ENCODE data around the gene MAP4K3. TPM values are rescaled to one million over a fixed set of nuclear protein-coding genes. Genes with fewer than 3 reads are reported as not detected.

The MAP4K3 gene
- total and polyA plus RNA-seq, 2 of the 4 experiments (the other 2 are of a cell fraction) = 13.2 to 32.6 TPM

DNA sequence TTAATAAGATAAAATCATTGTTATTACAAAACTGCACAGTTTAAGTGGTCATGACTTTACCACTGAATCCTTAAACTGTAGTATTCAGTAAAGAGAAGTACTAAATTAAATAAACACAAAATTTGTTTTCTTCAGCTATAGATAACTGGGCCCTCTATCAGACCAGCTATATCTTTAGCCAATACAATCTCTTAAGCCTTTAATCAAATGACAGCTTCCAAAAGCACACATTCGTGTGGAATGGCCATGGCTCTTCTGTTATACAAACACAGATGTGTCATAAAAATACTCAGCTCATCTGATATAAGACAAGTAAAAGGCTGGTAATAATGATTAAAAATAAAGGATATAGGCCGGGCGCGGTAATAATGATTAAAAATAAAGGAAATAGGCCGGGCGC, 135.7 kb downstream of the MAP4K3 start:
- Histone ChIP-seq H3K56ac (ENCODE audit: extremely low read depth, insufficient read depth, low read length) (no peak overlapping the region), H4K8ac (ENCODE audit: low read depth in 2 of 2, low read length in 2 of 2) (no peak overlapping the region), H3K4me2 (ENCODE audit: low read depth, low read length) (no peak overlapping the region), H3K27me3 (ENCODE audit: control insufficient read depth, insufficient read depth, low read length) (no peaks in the 10 kb centered on the region), H3K9me3 (ENCODE audit: control insufficient read depth, insufficient read depth, low read length) (no peaks in the 10 kb centered on the region), H4K91ac (ENCODE audit: insufficient read depth, low read depth, low read length) (no peak overlapping the region), H2AFZ (replicated peaks; ENCODE audit: low read length, poor library complexity) (no peak overlapping the region), H4K20me1 (ENCODE audit: insufficient read depth, low read length) (no peaks in the 10 kb centered on the region), H2BK20ac (ENCODE audit: low read depth, low read length) (no peak overlapping the region), H3K27ac (ENCODE audit: insufficient read depth, low read length) (no peak overlapping the region), H4K5ac (ENCODE audit: low read depth, low read length) (no peak overlapping the region), H3K18ac (ENCODE audit: low read depth, low read length) (no peak overlapping the region), H3K9ac (ENCODE audit: low read depth, low read length) (no peak overlapping the region), H3K14ac (replicated peaks; ENCODE audit: low read depth, low read length) (no peak overlapping the region), H3K4me1 (ENCODE audit: control insufficient read depth, insufficient read depth, low read length) (no peaks in the 10 kb centered on the region; the same call in 1 of the 2 replicates), H2BK15ac (ENCODE audit: low read depth, low read length) (no peak overlapping the region), H3K4me3 (ENCODE audit: insufficient read depth, low read depth, low read length) (no peak overlapping the region), H3K9me1 (ENCODE audit: insufficient read depth, low read length) (peaks cover 3% of the 10 kb centered on the region), H3K79me1 (ENCODE audit: low read depth in 1 of 2, low read length in 2 of 2) (peaks cover 5 to 6% of the 10 kb centered on the region in 2 experiments; a peak in 3 of 4 replicates), H2AK9ac (replicated peaks; ENCODE audit: low read depth, low read length, poor library complexity) (no peak overlapping the region), H2BK5ac (ENCODE audit: low read depth, low read length, poor library complexity, severe bottlenecking) (no peak overlapping the region), H3K4ac (ENCODE audit: low read depth, low read length) (no peak overlapping the region), H2AK5ac (ENCODE audit: low read depth, low read length) (no peak overlapping the region), H3K36me3 (ENCODE audit: control insufficient read depth, insufficient read depth, low read length) (peaks cover 8% of the 10 kb centered on the region), H2BK120ac (ENCODE audit: low read depth, low read length) (no peak overlapping the region), H3K23ac (ENCODE audit: low read depth, low read length) (no peak overlapping the region)
- ATAC-seq (ENCODE audit: low read depth) (no peak), DNase-seq (no peak)
- no peak for TF ChIP-seq RFX5 (IDR thresholded peaks at IDR 0.05; ENCODE audit: low read depth, low read length)
- no peak for TF ChIP-seq BHLHE40 (IDR thresholded peaks at IDR 0.05; ENCODE audit: low read depth, low read length)
- POLR2A ChIA-PET (ENCODE audit: unreplicated experiment) = no interaction called here
- WGBS, 2 experiments (ENCODE audit: extremely low coverage in 2 of 2, insufficient read length in 1 of 2) = no CpG with 5 or more reads among the region's 6 CpGs
- dilution Hi-C loops (cut with HindIII; ENCODE audit: low sequenced_read_pairs, unreplicated experiment) (no loop called here), intact Hi-C loops (cut with micrococcal nuclease) (loop anchor here (10.0 kb wide), 1 partner anchor 133 kb away; the partner anchor contains the start of gene MAP4K3), in situ Hi-C loops (cut with MboI; ENCODE audit: low sequenced_read_pairs) (no loop called here)
- BruUV-seq (replicated peaks) = no TSS peak
- CTCF ChIA-PET = interaction anchor here (0.5 kb wide), 1 partner anchor 293 kb away, joined by 8 read pairs; no protein-coding TSS in a partner anchor

Data from IMR-90 (cell line).